Mesendoderm (in vitro differentiated cells): Measurements from ENCODE around the gene ADGRL3.

ENCODE experiments used
- DNase-seq: peaks from one replicate; pipeline ENCODE4 v3.0.0; 2013
- H2AK5ac ChIP-seq: 2 replicates; pipeline ENCODE4 v1.6.1; 2013; ENCODE audit warnings: low read length, inconsistent platforms
- H2BK120ac ChIP-seq: 2 replicates; pipeline ENCODE4 v1.6.1; 2013; ENCODE audit warnings: low read depth, mild to moderate bottlenecking, low read length, moderate library complexity, mixed read lengths
- H2BK15ac ChIP-seq: replicated peaks from 2 replicates; pipeline ENCODE4 v1.6.1; 2013; ENCODE audit warnings: low read depth, mild to moderate bottlenecking, moderate library complexity
- H2BK5ac ChIP-seq: 2 replicates; pipeline ENCODE4 v1.6.1; 2013; ENCODE audit warnings: low read length, inconsistent platforms
- H3K18ac ChIP-seq: 2 replicates; pipeline ENCODE4 v1.6.1; 2013; ENCODE audit warnings: mild to moderate bottlenecking, low read length, mixed read lengths
- H3K23ac ChIP-seq: one replicate; pipeline ENCODE4 v1.6.1; 2013; ENCODE audit warnings: low read length
- H3K27ac ChIP-seq: 2 replicates; pipeline ENCODE4 v1.5.1; 2013; ENCODE audit warnings: low read depth, mild to moderate bottlenecking, inconsistent platforms, low read length, moderate library complexity
- H3K27me3 ChIP-seq: 2 replicates; pipeline ENCODE4 v1.6.1; 2013; ENCODE audit warnings: low read length, control low read depth, mild to moderate bottlenecking, inconsistent platforms; ENCODE audit not compliant: insufficient read depth, poor library complexity
- H3K36me3 ChIP-seq: 2 replicates; pipeline ENCODE4 v1.6.1; 2013; ENCODE audit warnings: low read length, inconsistent platforms; ENCODE audit not compliant: control insufficient read depth, insufficient read depth
- H3K4ac ChIP-seq: one replicate; pipeline ENCODE4 v1.6.1; 2013; ENCODE audit warnings: low read depth, mild to moderate bottlenecking, low read length, moderate library complexity
- H3K4me1 ChIP-seq: 2 replicates; pipeline ENCODE4 v1.6.1; 2013; ENCODE audit warnings: low read depth, low read length, inconsistent platforms; ENCODE audit not compliant: control insufficient read depth
- H3K4me2 ChIP-seq: 2 replicates; pipeline ENCODE4 v1.6.1; 2013; ENCODE audit warnings: low read length
- H3K4me3 ChIP-seq: 2 replicates; pipeline ENCODE4 v1.5.1; 2013; ENCODE audit warnings: mild to moderate bottlenecking, low read length
- H3K56ac ChIP-seq: one replicate; pipeline ENCODE4 v1.6.1; 2013; ENCODE audit warnings: low read length
- H3K79me1 ChIP-seq: 2 replicates; pipeline ENCODE4 v1.6.1; 2013; ENCODE audit warnings: low read length, inconsistent platforms
- H3K79me2 ChIP-seq: 2 replicates; pipeline ENCODE4 v1.6.1; 2013; ENCODE audit warnings: mild to moderate bottlenecking, low read length; ENCODE audit not compliant: control insufficient read depth, insufficient read depth
- H3K9ac ChIP-seq: 2 replicates; pipeline ENCODE4 v1.6.1; 2013; ENCODE audit warnings: low read length, inconsistent platforms
- H4K5ac ChIP-seq: one replicate; pipeline ENCODE4 v1.6.1; 2013; ENCODE audit warnings: low read length
- H4K8ac ChIP-seq: one replicate; pipeline ENCODE4 v1.6.1; 2013; ENCODE audit warnings: low read depth, mild to moderate bottlenecking, control low read depth, low read length, moderate library complexity
- WGBS: extraction: QIAGEN DNeasy Blood & Tissue Kit; methylation state at CpG from one replicate; pipeline ENCODE4 v1.1.7; 2013; ENCODE audit warnings: low lambda C conversion rate, missing lambda C conversion rate; ENCODE audit not compliant: insufficient coverage; ENCODE audit errors: extremely low coverage; 5-methylcytosine and 5-hydroxymethylcytosine counted together

The ADGRL3 gene

DNA sequence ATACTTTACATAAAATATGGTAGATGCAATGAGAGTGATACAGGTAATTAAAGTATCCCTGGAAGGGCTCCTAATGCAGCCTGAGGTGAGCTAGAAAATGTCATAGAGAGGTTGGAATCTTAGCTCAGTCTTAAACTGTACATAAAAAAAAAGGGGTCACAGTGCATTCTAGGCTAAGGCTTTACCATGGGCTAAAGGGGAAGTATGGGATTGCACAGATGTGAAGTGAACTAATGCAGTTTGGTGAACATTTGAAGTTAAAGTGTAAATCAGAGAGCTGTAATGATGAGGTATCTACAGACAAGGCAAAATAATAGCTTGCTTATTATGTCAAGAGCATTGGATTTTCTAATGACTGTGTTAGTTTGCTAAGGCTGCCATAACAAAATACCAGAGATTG lies 405.9 kb downstream of the ADGRL3 start:
- Histone ChIP-seq H4K5ac (no peak overlapping the region), H3K9ac (no peak overlapping the region), H3K18ac (no peak overlapping the region), H3K4ac (no peak overlapping the region), H2BK120ac (no peak overlapping the region), H3K23ac (no peak overlapping the region), H2BK5ac (no peak overlapping the region), H3K79me1 (no peaks in the 10 kb centered on the region), H3K4me1 (peaks cover 2% of the 10 kb centered on the region), H4K8ac (no peak overlapping the region), H3K27ac (no peak overlapping the region), H3K36me3 (no peaks in the 10 kb centered on the region), H3K4me2 (no peak overlapping the region), H3K56ac (no peak overlapping the region), H3K27me3 (no peaks in the 10 kb centered on the region), H3K79me2 (no peaks in the 10 kb centered on the region), H2BK15ac (no peak overlapping the region), H2AK5ac (no peak overlapping the region), H3K4me3 (no peak overlapping the region)
- no peak for DNase-seq

DNA sequence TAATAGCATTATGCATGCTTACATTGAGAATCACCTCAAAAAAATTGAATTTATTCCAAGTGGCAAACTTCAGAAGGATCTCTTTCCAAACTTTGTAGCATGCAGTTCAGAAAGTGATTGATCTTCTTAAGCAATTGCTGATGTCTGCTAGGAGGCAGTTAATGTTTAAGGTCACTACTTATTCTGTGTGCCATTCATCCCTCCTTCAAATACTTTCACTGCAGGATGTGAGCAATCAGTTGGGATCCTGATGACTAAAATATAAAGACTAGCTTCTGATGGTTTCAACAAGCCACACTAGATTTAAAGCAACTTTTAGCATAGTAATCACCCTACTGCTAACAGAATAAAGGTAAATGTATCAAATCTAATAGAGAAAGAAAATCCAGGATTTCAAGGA lies 414.1 kb downstream of the ADGRL3 start:
- no peak for DNase-seq

DNA sequence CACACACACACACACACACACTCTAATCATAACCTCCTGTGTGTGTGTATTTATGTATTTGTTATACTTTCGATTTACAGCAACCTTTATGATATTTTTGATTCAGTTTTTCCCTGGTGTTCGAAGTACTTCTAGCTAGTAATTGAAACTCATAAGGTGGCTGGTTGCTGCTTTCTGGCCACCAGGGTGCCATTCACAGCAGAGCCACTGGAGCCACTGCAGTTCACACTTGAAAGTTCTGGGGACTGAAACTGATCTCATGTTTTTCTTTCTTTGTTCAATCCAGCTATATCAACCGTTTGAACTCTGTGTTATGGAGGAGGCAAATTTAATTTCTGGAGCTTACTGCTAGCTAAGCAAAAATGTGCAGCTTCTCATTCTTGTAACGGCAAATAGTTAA lies 419.4 kb downstream of the ADGRL3 start:
- H3K36me3 ChIP-seq: no peaks in the 10 kb centered on the region
- no peak overlapping the region for H3K27ac ChIP-seq
- no peaks in the 10 kb centered on the region for H3K27me3 ChIP-seq
- H3K4ac ChIP-seq: no peak overlapping the region
- H3K18ac ChIP-seq: no peak overlapping the region
- no peak overlapping the region for H3K4me2 ChIP-seq
- no peak overlapping the region for H2BK15ac ChIP-seq
- no peak overlapping the region for H2AK5ac ChIP-seq
- no peak overlapping the region for H3K23ac ChIP-seq
- no peaks in the 10 kb centered on the region for H3K79me2 ChIP-seq
- no peaks in the 10 kb centered on the region for H3K79me1 ChIP-seq
- WGBS: no CpG with 5 or more reads among the region's 4 CpGs
- no peak overlapping the region for H3K4me3 ChIP-seq
- peak; percentile 34 for DNase-seq
- H3K9ac ChIP-seq: no peak overlapping the region
- no peak overlapping the region for H3K56ac ChIP-seq
- H3K4me1 ChIP-seq: no peaks in the 10 kb centered on the region
- no peak overlapping the region for H2BK5ac ChIP-seq
- no peak overlapping the region for H2BK120ac ChIP-seq
- no peak overlapping the region for H4K8ac ChIP-seq
- H4K5ac ChIP-seq: no peak overlapping the region

More for the DNA sequence above, 414.1 kb downstream of the ADGRL3 start:
- Histone ChIP-seq H2BK5ac (no peak overlapping the region), H3K27me3 (no peaks in the 10 kb centered on the region), H3K36me3 (no peaks in the 10 kb centered on the region), H3K4me2 (no peak overlapping the region), H2BK120ac (no peak overlapping the region), H2BK15ac (no peak overlapping the region), H3K27ac (no peak overlapping the region), H3K4me3 (no peak overlapping the region), H3K4me1 (no peaks in the 10 kb centered on the region), H4K8ac (no peak overlapping the region), H3K56ac (no peak overlapping the region), H3K9ac (no peak overlapping the region), H3K23ac (no peak overlapping the region), H3K79me1 (no peaks in the 10 kb centered on the region), H3K18ac (no peak overlapping the region), H3K4ac (no peak overlapping the region), H2AK5ac (no peak overlapping the region), H4K5ac (no peak overlapping the region), H3K79me2 (no peaks in the 10 kb centered on the region)

DNA sequence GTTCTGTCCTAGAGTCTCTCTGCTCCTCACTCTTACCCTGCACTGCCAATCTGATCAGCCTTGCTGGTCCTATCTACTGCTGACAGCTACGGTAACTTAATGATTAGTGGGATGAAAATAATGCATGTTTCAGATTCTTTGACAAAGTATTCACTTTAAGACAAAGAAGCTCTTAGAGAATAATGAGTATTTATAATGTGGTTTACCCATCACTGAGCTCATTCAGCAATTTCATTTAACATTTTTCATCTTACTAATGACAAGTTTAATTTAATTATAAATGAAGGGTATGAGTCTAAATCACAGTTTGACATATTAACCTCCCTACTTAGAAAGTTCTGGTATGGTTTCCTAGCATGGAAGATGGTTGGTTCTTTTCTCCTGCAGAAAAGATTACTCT lies 428.2 kb downstream of the ADGRL3 start:
- Histone ChIP-seq H3K4me2 (no peak overlapping the region), H2BK120ac (no peak overlapping the region), H3K56ac (no peak overlapping the region), H3K27ac (no peak overlapping the region), H2BK5ac (no peak overlapping the region), H3K27me3 (no peaks in the 10 kb centered on the region), H3K23ac (no peak overlapping the region), H2BK15ac (no peak overlapping the region), H3K79me1 (no peaks in the 10 kb centered on the region), H2AK5ac (no peak overlapping the region), H3K4me3 (no peak overlapping the region), H3K4ac (no peak overlapping the region), H3K18ac (no peak overlapping the region), H3K4me1 (no peaks in the 10 kb centered on the region), H3K79me2 (no peaks in the 10 kb centered on the region), H4K8ac (no peak overlapping the region), H3K36me3 (no peaks in the 10 kb centered on the region), H3K9ac (no peak overlapping the region), H4K5ac (no peak overlapping the region)
- no peak for DNase-seq
- no CpG with 5 or more reads among the region's 1 CpG for WGBS

DNA sequence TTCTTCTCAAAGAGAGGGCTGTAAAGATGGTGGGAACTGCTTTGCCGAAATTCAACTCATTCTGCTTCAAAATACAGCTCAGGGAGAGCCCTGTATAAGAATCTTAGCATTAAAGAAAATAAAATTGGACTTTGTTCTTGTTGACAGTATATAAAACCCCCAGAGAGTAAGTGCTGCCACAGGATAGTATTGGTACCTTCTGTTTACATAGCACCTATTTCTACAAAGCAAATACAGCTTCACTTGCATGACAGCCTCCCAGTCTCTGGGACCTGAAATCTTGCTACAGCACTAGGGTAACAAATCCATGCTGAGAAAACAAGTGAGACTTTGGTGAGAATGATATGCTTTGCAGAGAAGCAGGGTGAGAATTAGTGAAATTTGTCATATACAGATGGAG lies 428.6 kb downstream of the ADGRL3 start:
- no peak overlapping the region for H2AK5ac ChIP-seq
- H3K56ac ChIP-seq: no peak overlapping the region
- no peak overlapping the region for H2BK5ac ChIP-seq
- H3K4me1 ChIP-seq: no peaks in the 10 kb centered on the region
- H3K27ac ChIP-seq: no peak overlapping the region
- no peaks in the 10 kb centered on the region for H3K79me2 ChIP-seq
- DNase-seq: no peak
- H3K79me1 ChIP-seq: no peaks in the 10 kb centered on the region
- no peak overlapping the region for H3K9ac ChIP-seq
- no CpG with 5 or more reads among the region's 1 CpG for WGBS
- no peaks in the 10 kb centered on the region for H3K27me3 ChIP-seq
- H3K23ac ChIP-seq: no peak overlapping the region
- no peak overlapping the region for H4K8ac ChIP-seq
- H4K5ac ChIP-seq: no peak overlapping the region
- H3K18ac ChIP-seq: no peak overlapping the region
- H3K4me2 ChIP-seq: no peak overlapping the region
- no peak overlapping the region for H2BK15ac ChIP-seq
- H3K4ac ChIP-seq: no peak overlapping the region
- H3K36me3 ChIP-seq: no peaks in the 10 kb centered on the region
- H2BK120ac ChIP-seq: no peak overlapping the region
- H3K4me3 ChIP-seq: no peak overlapping the region

DNA sequence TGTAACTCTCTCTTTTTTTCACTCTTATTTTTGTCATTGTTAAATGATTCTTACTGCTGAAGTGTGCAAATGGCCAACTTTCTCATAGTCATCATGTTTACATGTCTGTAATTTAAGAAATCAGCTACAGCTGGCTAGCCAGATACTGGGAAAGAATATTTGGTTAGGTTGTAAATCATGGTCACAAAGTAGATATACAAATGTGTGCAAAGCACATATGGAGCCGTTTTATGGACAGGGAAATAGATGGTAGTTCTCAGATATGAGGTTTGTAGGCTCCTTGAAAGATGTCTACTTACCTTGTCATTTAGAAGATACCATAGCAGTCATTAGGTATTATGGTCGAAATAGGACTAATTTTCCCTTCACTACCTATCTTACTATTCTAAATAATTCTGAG lies 430.4 kb downstream of the ADGRL3 start:
- no peak overlapping the region for H2BK15ac ChIP-seq
- no peak overlapping the region for H3K56ac ChIP-seq
- H3K79me2 ChIP-seq: no peaks in the 10 kb centered on the region
- H4K5ac ChIP-seq: no peak overlapping the region
- no peak overlapping the region for H3K18ac ChIP-seq
- no peak overlapping the region for H4K8ac ChIP-seq
- no peak for DNase-seq
- no peak overlapping the region for H2BK5ac ChIP-seq
- no peak overlapping the region for H2AK5ac ChIP-seq
- H3K23ac ChIP-seq: no peak overlapping the region
- no peak overlapping the region for H2BK120ac ChIP-seq
- H3K4ac ChIP-seq: no peak overlapping the region
- no peak overlapping the region for H3K4me3 ChIP-seq
- no peak overlapping the region for H3K27ac ChIP-seq
- H3K4me1 ChIP-seq: no peaks in the 10 kb centered on the region
- no peak overlapping the region for H3K9ac ChIP-seq
- H3K36me3 ChIP-seq: no peaks in the 10 kb centered on the region
- H3K27me3 ChIP-seq: no peaks in the 10 kb centered on the region
- H3K79me1 ChIP-seq: no peaks in the 10 kb centered on the region
- WGBS: no CpG with 5 or more reads among the region's 2 CpGs
- H3K4me2 ChIP-seq: no peak overlapping the region
